NCI-H2081 (cell line): ENCODE measurements around the gene ARHGEF40.

ENCODE experiments used
- DNase-seq, 2 experiments: peaks; one replicate each; lab custom pipeline; 2025; lab: John Stamatoyannopoulos, UW

The ARHGEF40 gene

GRCh38 chr14:21059842-21060613 is 10.1 kb upstream of the ARHGEF40 start:
- DNase-seq: no peak

- no peak for DNase-seq
Measured at GRCh38 chr14:21060614-21061346, 9.3 kb upstream of the ARHGEF40 start.

- DNase-seq: no peak
Measured at GRCh38 chr14:21061347-21061668, 8.8 kb upstream of the ARHGEF40 start.

- no peak for DNase-seq
Measured at GRCh38 chr14:21063479-21063878, 6.6 kb upstream of the ARHGEF40 start.

- DNase-seq: peak; percentile 27 to 31
Measured at GRCh38 chr14:21066882-21067502, 3.1 kb upstream of the ARHGEF40 start.

- peak; percentile 68 to 72 for DNase-seq
Measured at GRCh38 chr14:21068521-21069387, 1.4 kb upstream of the ARHGEF40 start.

- DNase-seq: no peak
Measured at GRCh38 chr14:21069388-21070082, 569 bp upstream of the ARHGEF40 start.

GRCh38 chr14:21070610-21071224 is 613 bp downstream of the ARHGEF40 start:
- DNase-seq: no peak

GRCh38 chr14:21071225-21072030 is 1.3 kb downstream of the ARHGEF40 start:
- peak; percentile 86 to 90 for DNase-seq

- no peak for DNase-seq
Measured at GRCh38 chr14:21072031-21072473, 1.9 kb downstream of the ARHGEF40 start.

- no peak for DNase-seq
Measured at GRCh38 chr14:21072781-21073339, 2.8 kb downstream of the ARHGEF40 start.

- DNase-seq: no peak
Measured at GRCh38 chr14:21073921-21074320, 3.8 kb downstream of the ARHGEF40 start.

- no peak for DNase-seq
Measured at GRCh38 chr14:21074398-21075272, 4.5 kb downstream of the ARHGEF40 start.

GRCh38 chr14:21075719-21076437 is 5.8 kb downstream of the ARHGEF40 start:
- DNase-seq: no peak

- no peak for DNase-seq
Measured at GRCh38 chr14:21077672-21078071, 7.6 kb downstream of the ARHGEF40 start.

GRCh38 chr14:21078287-21078686 is 8.2 kb downstream of the ARHGEF40 start:
- no peak for DNase-seq

GRCh38 chr14:21078726-21079125 is 8.6 kb downstream of the ARHGEF40 start:
- DNase-seq: no peak

- no peak for DNase-seq
Measured at GRCh38 chr14:21081521-21082142, 11.5 kb downstream of the ARHGEF40 start.
